GM18498 (cell line): ENCODE results near the gene FKBP7.
"Not testable (repeated sequence)": the region's sequence is repeated elsewhere in the genome, so short reads cannot be mapped to it uniquely, and the experiment has no call there.

Experiments
- ATAC-seq: cut with Tn5 transposase; IDR thresholded peaks from one replicate; pipeline ENCODE4 v1.9.1; 2021; ENCODE audit warnings: mild to moderate bottlenecking, moderate library complexity; ENCODE audit not compliant: unreplicated experiment

Gene FKBP7

GRCh38 chr2:178478439-178479274 lies at the start of gene FKBP7:
Gene FKBP7, minus strand, starts transcription at chr2:178478600. Its CDS starts 101 bp downstream, at chr2:178478499.
- peak; percentile 62 for ATAC-seq

- ATAC-seq, result no peak
Observed at GRCh38 chr2:178527592-178527991, 49.2 kb upstream of the FKBP7 start.

GRCh38 chr2:178526256-178526655 lies 47.9 kb upstream of the FKBP7 start:
- no peak for ATAC-seq

- not testable (repeated sequence) for ATAC-seq
Observed at GRCh38 chr2:178525460-178525859, 47.1 kb upstream of the FKBP7 start.

- ATAC-seq, result not testable (repeated sequence)
Observed at GRCh38 chr2:178525010-178525409, 46.6 kb upstream of the FKBP7 start.

- no peak for ATAC-seq
Observed at GRCh38 chr2:178523596-178524134, 45.3 kb upstream of the FKBP7 start.

- ATAC-seq, result peak; percentile 96
Observed at GRCh38 chr2:178522950-178523595, 44.7 kb upstream of the FKBP7 start.

- no peak for ATAC-seq
Observed at GRCh38 chr2:178521304-178522150, 43.1 kb upstream of the FKBP7 start.

- ATAC-seq, result no peak
Observed at GRCh38 chr2:178517496-178517895, 39.1 kb upstream of the FKBP7 start.

- ATAC-seq, result no peak
Observed at GRCh38 chr2:178514664-178515063, 36.3 kb upstream of the FKBP7 start.

- ATAC-seq, result no peak
Observed at GRCh38 chr2:178513876-178514275, 35.5 kb upstream of the FKBP7 start.

GRCh38 chr2:178512484-178512883 lies 34.1 kb upstream of the FKBP7 start:
- no peak for ATAC-seq

- no peak for ATAC-seq
Observed at GRCh38 chr2:178510384-178510783, 32.0 kb upstream of the FKBP7 start.

GRCh38 chr2:178508646-178509045 lies 30.2 kb upstream of the FKBP7 start:
- no peak for ATAC-seq

- ATAC-seq, result no peak
Observed at GRCh38 chr2:178506949-178507348, 28.5 kb upstream of the FKBP7 start.

- ATAC-seq, result no peak
Observed at GRCh38 chr2:178506524-178506923, 28.1 kb upstream of the FKBP7 start.

- ATAC-seq, result no peak
Observed at GRCh38 chr2:178506101-178506500, 27.7 kb upstream of the FKBP7 start.

GRCh38 chr2:178502751-178503150 lies 24.4 kb upstream of the FKBP7 start:
- ATAC-seq, result no peak

GRCh38 chr2:178499640-178500039 lies 21.2 kb upstream of the FKBP7 start:
- no peak for ATAC-seq

- ATAC-seq, result peak; percentile 55
Observed at GRCh38 chr2:178498137-178498536, 19.7 kb upstream of the FKBP7 start.

- no peak for ATAC-seq
Observed at GRCh38 chr2:178496049-178496448, 17.6 kb upstream of the FKBP7 start.
